Activated CD4-positive, alpha-beta T cell treated with anti-CD3 and anti-CD28 coated beads, Interleukin-2, Interleukin-6, amounts not matched to agents 100 ng/mL and 50 ng/mL, durations not matched to agents 16 hours and 8 hours (primary cell): ENCODE measurements around the gene MAP3K12.
"Not testable (repeated sequence)": the region's sequence is repeated elsewhere in the genome, so short reads cannot be mapped to it uniquely, and the experiment has no call there.

Source experiments
- DNase-seq: peaks from one replicate; pipeline ENCODE4 v3.0.0-alpha.2; 2020

Gene MAP3K12, protein sequence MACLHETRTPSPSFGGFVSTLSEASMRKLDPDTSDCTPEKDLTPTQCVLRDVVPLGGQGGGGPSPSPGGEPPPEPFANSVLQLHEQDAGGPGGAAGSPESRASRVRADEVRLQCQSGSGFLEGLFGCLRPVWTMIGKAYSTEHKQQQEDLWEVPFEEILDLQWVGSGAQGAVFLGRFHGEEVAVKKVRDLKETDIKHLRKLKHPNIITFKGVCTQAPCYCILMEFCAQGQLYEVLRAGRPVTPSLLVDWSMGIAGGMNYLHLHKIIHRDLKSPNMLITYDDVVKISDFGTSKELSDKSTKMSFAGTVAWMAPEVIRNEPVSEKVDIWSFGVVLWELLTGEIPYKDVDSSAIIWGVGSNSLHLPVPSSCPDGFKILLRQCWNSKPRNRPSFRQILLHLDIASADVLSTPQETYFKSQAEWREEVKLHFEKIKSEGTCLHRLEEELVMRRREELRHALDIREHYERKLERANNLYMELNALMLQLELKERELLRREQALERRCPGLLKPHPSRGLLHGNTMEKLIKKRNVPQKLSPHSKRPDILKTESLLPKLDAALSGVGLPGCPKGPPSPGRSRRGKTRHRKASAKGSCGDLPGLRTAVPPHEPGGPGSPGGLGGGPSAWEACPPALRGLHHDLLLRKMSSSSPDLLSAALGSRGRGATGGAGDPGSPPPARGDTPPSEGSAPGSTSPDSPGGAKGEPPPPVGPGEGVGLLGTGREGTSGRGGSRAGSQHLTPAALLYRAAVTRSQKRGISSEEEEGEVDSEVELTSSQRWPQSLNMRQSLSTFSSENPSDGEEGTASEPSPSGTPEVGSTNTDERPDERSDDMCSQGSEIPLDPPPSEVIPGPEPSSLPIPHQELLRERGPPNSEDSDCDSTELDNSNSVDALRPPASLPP

GRCh38 chr12:53499266-53500141 is at the start of gene MAP3K12:
MAP3K12 (minus strand) TSS chr12:53499458; CDS start chr12:53487391, 12,067 bp downstream.
- DNase-seq, result peak; percentile 72

- DNase-seq, result not testable (repeated sequence)
Measured at GRCh38 chr12:53548354-53548753, 49.1 kb upstream of the MAP3K12 start.

DNA sequence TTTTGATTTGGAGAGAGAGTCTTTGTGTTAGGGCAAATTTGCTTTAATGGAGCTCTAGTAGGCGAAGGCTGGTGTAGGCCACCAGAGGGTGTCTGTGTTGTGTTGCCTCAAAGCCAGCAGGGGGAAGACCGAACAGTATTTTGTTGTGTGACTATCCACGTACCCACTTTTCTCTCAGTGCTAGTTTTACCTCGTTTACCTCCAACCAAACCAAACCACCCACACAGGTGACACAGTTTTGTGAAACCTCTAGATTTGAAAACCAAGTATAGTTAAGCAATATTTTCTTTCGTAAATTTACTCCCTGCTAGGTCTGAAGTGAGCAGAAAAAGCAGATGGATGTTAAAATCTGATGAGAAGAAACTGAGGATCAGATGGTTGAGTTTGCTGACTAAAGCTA is 44.3 kb upstream of the MAP3K12 start:
- DNase-seq, result peak; percentile 67

GRCh38 chr12:53539526-53539925 is 40.3 kb upstream of the MAP3K12 start:
- DNase-seq, result no peak

- no peak for DNase-seq
Measured at GRCh38 chr12:53538209-53538689, 39.0 kb upstream of the MAP3K12 start.

DNA sequence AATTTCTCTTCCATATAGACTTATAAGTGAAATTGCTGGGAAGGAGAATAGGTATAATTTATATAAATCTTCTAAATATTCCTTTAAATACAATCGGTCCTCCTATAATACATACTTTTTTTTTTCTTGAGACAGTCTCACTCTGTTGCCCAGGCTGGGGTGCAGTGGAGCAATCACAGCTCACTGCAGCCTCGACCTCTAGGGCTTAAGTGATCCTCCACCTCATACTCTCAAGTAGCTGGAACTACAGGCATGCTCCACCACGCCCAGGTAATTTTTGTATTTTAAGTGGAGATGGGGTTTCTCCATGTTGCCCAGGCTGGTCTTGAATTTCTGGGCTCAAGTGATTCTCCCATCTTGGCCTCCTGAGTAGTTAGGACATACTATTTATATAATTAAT is 37.7 kb upstream of the MAP3K12 start:
- no peak for DNase-seq

- no peak for DNase-seq
Measured at GRCh38 chr12:53533471-53533870, 34.2 kb upstream of the MAP3K12 start.

DNA sequence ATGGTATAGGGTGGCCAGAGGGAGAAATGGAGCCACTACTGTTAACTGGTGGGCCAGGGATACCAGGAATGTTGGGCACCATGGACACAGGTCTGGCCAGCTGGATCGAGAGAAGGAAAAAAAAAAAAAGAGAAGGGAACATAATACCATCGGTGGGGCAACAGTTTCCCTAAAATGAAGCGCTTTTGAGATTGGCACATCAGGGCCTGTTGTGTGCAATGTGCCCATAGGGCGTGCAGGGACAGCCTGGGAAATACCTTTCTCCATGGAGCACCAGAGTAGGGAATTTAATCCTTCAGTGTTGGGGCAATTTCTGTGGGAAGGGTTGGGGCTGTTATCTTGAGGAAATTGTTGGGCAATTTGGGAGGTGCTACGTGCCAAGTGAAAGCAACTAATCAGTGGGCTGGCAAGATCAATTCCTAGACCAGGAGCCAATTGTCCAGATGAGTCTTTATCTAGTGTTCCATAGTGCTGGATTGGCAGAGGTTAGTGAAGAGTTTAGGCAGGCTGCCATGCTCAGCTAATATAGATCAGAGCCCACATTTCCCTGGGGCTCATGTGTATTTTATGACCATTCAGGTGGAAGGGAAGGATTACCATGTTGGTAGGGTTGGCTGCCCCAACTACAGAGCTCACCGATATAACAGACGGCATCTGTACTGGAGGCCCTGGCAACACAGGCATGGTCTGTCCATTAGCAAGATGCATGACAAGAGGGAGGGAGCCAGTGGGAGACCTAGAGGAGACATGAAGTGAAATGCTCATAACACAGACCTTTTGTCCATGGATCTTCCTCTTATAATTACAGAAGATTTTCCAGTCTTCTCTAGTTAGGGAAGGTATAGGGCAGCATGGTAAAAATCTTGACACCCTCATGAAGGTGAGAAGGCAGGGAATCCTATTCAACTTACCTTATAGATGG is 33.5 kb upstream of the MAP3K12 start:
- DNase-seq, result no peak

DNA sequence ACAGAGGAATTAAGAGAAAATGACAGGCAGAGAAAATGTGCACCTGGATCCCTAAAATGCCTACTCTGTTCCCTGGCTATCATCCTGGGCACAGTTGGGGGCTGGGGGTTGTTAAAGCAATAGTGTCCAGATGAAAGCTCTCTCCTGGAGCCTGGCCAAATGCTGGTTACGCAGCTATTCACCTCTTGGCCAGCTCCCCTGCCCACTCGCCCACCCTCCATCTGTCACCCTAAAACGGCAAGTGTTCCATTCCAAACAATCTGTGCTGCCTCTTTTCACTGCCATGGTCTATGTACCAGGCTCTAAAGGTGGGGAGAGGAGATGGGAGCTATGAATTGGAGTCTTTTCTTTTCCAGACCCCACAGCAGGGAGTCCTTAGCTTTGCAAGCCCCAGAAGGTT is 32.8 kb upstream of the MAP3K12 start:
- no peak for DNase-seq

DNA sequence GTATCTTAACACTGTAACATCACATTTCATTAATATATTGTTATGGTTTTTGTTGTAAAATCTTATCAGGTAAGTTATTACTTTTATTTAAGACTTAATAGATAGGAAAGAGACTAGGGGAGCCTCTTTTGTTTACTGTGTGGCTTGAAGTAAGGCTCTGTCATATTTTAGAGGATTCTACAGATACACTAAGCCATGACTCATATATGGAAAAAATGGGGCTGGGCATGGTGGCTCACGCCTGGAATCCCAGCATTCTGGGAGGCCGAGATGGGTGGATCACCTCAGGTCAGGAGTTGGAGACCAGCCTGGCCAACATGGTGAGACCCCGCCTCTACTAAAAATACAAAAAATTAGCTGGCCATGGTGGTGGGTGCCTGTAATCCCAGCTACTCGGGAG is 31.7 kb upstream of the MAP3K12 start:
- DNase-seq, result no peak

DNA sequence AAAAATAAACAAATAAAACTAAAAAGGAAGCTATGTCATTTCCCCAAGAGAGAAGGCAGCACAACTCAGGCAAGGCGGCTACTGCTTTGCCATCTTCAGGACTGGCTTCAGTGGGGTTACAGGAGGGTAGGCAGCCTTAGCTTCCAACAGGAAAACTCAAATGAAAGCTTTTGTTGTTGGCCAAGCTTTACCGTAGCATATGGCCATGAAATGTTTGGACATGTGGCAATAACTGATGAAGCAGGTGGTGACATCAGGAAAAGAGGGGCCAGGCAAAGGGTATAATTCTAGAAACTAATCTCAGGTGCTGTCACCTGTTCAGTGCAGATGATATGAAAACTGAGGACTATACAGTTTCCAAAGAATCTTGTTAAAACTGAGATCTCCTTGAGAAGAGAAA is 30.8 kb upstream of the MAP3K12 start:
- DNase-seq, result no peak

GRCh38 chr12:53524476-53524875 is 25.2 kb upstream of the MAP3K12 start:
- no peak for DNase-seq

- DNase-seq, result no peak
Measured at GRCh38 chr12:53523131-53523530, 23.9 kb upstream of the MAP3K12 start.

GRCh38 chr12:53518381-53518780 is 19.1 kb upstream of the MAP3K12 start:
- DNase-seq, result no peak

DNA sequence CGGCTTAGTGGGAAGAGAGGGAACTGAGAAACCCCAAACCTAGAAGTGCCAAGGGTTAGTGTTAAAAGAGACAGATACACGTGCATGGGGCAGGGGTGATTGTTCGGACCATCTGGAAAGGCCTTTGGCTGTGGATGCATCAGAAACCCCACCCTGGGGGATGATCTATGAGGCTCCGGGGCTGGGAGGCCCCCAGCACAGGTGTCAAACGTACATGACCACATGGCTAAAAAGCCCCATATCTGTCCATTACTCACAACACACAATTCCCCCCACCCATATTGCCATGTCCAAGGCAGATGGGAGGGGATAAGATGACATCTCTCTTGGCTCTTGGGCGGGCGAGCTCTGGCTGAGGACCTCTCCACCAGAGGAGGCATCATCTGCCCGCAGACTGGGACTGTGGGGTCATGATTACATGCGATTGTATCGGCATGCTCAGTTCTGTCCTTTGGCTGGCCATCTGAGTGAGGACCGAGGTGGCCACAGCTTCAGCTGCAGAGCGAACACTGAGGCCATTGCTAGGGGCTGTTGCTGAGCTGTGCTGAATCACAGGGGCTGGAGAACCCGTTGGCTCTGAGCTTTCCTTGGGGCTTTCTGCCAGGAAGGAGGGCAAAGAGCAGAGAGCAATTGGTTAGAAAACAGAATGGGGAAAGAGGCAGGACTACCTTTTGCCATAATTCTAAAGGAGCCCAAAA is 17.6 kb upstream of the MAP3K12 start:
- no peak for DNase-seq

GRCh38 chr12:53515291-53515680 is 16.0 kb upstream of the MAP3K12 start:
- DNase-seq, result no peak

GRCh38 chr12:53514628-53515290 is 15.5 kb upstream of the MAP3K12 start:
- DNase-seq, result no peak

- no peak for DNase-seq
Measured at GRCh38 chr12:53513712-53514410, 14.6 kb upstream of the MAP3K12 start.

GRCh38 chr12:53510181-53510812 is 11.0 kb upstream of the MAP3K12 start:
- no peak for DNase-seq
